Upper lobe of right lung (tissue), 1 donor: ENCODE measurements around the gene SNTG2. TPM values are rescaled to one million over a fixed set of nuclear protein-coding genes. Genes with fewer than 3 reads are reported as not detected.

ENCODE experiments used
- ATAC-seq: fragments of 200-7000 bp; cut with Tn5 transposase; one replicate; pipeline ENCODE4 v1.9.1; 2020; ENCODE audit warnings: mild to moderate bottlenecking, moderate library complexity
- DNase-seq: peaks from one replicate; pipeline ENCODE4 v3.0.0-alpha.2; 2020
- H3K27ac ChIP-seq: fragments of 200-600 bp; one replicate; pipeline ENCODE4 v1.8.0; 2022
- H3K27me3 ChIP-seq: fragments of 200-600 bp; one replicate; pipeline ENCODE4 v1.8.0; 2022; ENCODE audit warnings: mild to moderate bottlenecking
- H3K36me3 ChIP-seq: fragments of 200-600 bp; one replicate; pipeline ENCODE4 v1.8.0; 2022
- H3K4me1 ChIP-seq: fragments of 200-600 bp; one replicate; pipeline ENCODE4 v1.8.0; 2022
- H3K4me3 ChIP-seq: fragments of 200-600 bp; one replicate; pipeline ENCODE4 v1.8.0; 2022; ENCODE audit warnings: mild to moderate bottlenecking
- H3K9me3 ChIP-seq: fragments of 200-600 bp; one replicate; pipeline ENCODE4 v1.8.0; 2022
- CTCF ChIP-seq: fragments of 200-600 bp; IDR thresholded peaks from one replicate; pipeline ENCODE4 v1.8.0; 2022; ENCODE audit warnings: antibody characterized with exemption
- intact Hi-C: fragments of 100-400 bp; cut with DNase I; formaldehyde crosslinking; loops from one replicate; pipeline ENCODE4 v1.11.0; 2022
- total RNA-seq: library from RNA; stranded (reverse); fragmentation: NEBNext Ultra II Directional; extraction: Animal tissue kit (Norgen Biotek cat#: 25700); gene quantifications from one replicate; pipeline ENCODE4 v1.2.1, GENCODE V29; 2021
- donor health status: DM: no; HTN: yes; CAD: no; lungs with severe emphysema.

SNTG2 gene
- total RNA-seq, 1 donor from 2014 or later: 3.6 TPM

DNA sequence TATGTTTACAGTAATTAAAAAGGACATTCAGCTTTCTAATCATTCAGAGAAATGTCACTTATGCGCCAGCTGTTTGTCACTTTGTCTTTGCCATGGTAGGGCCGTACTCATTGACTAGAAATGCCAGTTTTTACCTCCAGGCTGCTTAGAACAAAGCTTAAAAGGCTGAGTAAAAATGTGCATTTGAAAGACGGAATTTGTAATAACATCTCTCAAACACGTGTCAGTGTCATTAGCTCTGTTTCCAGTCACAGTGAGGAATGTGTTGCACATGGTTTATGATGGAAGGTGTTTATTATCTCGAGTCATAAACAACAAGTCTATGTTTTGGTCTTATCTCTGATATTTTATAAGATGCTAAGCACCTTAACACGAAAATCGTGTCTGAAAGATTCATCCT, 118.2 kb downstream of the SNTG2 start:
- Histone ChIP-seq H3K36me3 (no peaks in the 10 kb centered on the region), H3K4me1 (no peaks in the 10 kb centered on the region), H3K27ac (no peak overlapping the region), H3K9me3 (no peaks in the 10 kb centered on the region), H3K4me3 (no peak overlapping the region), H3K27me3 (no peaks in the 10 kb centered on the region)
- no peak for DNase-seq
- intact Hi-C loops: no loop called here
- TF ChIP-seq CTCF: no peak
- no peak for ATAC-seq

DNA sequence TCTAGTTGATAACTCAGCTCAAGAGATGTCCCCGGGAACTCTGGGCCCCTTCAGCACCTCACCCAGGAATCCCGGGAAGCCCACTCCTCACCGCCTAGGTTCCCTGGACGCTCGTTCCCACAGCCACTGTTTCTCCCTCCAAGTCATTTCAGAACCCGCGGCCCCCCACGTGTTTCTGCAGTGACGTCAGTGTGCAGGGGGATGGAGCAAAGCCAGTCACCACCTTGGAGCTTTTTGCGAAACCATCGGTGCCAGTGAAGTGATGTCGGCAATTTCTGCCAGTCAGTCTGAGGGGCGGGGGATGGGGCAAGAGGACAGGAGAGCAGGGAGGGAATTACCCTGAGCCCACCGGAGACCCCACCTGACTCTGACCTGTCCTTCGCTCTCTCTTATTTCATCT, 119.2 kb downstream of the SNTG2 start:
- DNase-seq (no peak), ATAC-seq (no peak)
- intact Hi-C loops: no loop called here
- Histone ChIP-seq H3K4me1 (no peaks in the 10 kb centered on the region), H3K9me3 (no peaks in the 10 kb centered on the region), H3K27me3 (no peaks in the 10 kb centered on the region), H3K27ac (no peak overlapping the region), H3K36me3 (no peaks in the 10 kb centered on the region), H3K4me3 (no peak overlapping the region)
- no peak for TF ChIP-seq CTCF

GRCh38 chr2:1070601-1071000, 120.0 kb downstream of the SNTG2 start:
- no peak for TF ChIP-seq CTCF

DNA sequence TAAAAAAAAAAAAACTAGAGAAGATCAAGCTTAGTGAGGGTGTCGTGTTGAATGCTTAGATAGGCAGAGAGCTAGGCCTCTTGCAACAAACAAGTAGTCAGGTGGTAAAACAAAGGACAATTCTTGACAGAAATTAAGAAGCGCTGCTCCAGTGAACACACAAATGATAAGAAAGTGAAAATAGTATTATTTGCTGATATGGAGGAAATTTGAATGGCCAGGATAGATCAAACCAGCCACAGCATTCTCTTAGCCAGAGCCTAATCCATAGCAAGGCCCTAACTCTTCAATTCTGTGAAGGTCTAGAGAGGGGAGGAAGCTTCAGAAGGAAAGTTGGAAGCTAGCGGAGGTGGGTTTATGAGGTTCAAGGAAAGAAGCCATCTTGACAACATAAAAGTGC, 121.0 kb downstream of the SNTG2 start:
- DNase-seq (no peak), ATAC-seq (no peak)
- no peaks in the 10 kb centered on the region for H3K36me3 ChIP-seq
- no peak for TF ChIP-seq CTCF
- no peaks in the 10 kb centered on the region for H3K27me3 ChIP-seq
- H3K4me1 ChIP-seq: no peaks in the 10 kb centered on the region
- H3K27ac ChIP-seq: no peak overlapping the region
- H3K4me3 ChIP-seq: no peak overlapping the region
- intact Hi-C loops: no loop called here
- H3K9me3 ChIP-seq: no peaks in the 10 kb centered on the region

More at GRCh38 chr2:1070601-1071000, 120.0 kb downstream of the SNTG2 start:
- DNase-seq (no peak), ATAC-seq (no peak)
- Histone ChIP-seq H3K36me3 (no peaks in the 10 kb centered on the region), H3K27me3 (no peaks in the 10 kb centered on the region), H3K4me1 (no peaks in the 10 kb centered on the region), H3K27ac (no peak overlapping the region), H3K9me3 (no peaks in the 10 kb centered on the region), H3K4me3 (no peak overlapping the region)
- intact Hi-C loops: no loop called here

DNA sequence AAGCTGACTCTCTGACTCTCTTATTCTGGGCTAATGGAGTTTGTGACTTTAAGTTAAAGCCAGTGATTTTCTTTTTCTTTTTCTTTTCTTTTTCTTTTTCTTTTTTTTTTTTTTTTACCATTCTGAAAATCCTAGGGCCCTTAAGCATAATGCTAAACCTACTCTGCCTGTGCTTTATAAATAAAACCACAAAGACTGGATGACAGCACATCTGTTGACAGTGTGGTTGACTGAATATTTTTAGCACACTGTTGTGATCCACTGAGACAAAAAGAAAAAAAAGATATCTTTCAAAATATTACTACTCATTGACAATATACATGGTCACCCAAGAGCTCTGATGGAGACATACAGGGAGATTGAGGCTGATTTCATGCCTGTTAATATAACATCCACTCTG, 121.6 kb downstream of the SNTG2 start:
- Histone ChIP-seq H3K36me3 (no peaks in the 10 kb centered on the region), H3K27ac (no peak overlapping the region), H3K4me1 (no peaks in the 10 kb centered on the region), H3K9me3 (no peaks in the 10 kb centered on the region), H3K4me3 (no peak overlapping the region), H3K27me3 (no peaks in the 10 kb centered on the region)
- ATAC-seq (no peak), DNase-seq (no peak)
- intact Hi-C loops: no loop called here
- no peak for TF ChIP-seq CTCF

- no peak for ATAC-seq
- Histone ChIP-seq H3K9me3 (no peaks in the 10 kb centered on the region), H3K4me1 (no peaks in the 10 kb centered on the region), H3K27me3 (no peaks in the 10 kb centered on the region), H3K27ac (no peak overlapping the region), H3K4me3 (no peak overlapping the region), H3K36me3 (no peaks in the 10 kb centered on the region)
- no peak for TF ChIP-seq CTCF
- intact Hi-C loops: no loop called here
- no peak for DNase-seq
Observed at GRCh38 chr2:1077911-1078310, 127.3 kb downstream of the SNTG2 start.
